NCI-H345 treated with DMSO at 0.1 percent for 48 hours (cell line): ENCODE data around the gene ADAM22.
A peak's percentile ranks its signal among the peaks of the same experiment; 100 is the strongest.

Experiments
- DNase-seq: peaks from one replicate; lab custom pipeline; 2025; ENCODE audit not compliant: unreplicated experiment; lab: John Stamatoyannopoulos, UW

ADAM22 gene

GRCh38 chr7:88034083-88034695 lies 100.1 kb downstream of the ADAM22 start:
- no peak for DNase-seq

DNA sequence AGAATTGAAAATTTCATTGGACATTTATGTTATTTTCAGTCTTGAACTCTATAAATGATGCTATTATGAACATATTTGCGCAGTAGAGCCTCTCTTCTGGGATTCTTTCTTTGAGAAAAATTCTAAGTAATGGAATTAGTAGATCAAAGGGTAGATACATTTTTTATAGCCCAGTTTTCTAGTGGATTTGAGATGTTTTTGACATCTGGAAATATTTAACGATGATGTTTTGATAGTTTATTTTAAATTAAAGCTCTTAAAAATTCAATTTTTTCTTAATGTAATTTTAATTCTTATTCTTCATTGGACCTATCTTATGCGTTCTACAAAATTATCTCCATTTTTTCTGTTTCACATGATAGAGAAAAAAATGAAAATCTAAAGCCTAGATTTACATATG lies 103.0 kb downstream of the ADAM22 start:
- DNase-seq = no peak

DNA sequence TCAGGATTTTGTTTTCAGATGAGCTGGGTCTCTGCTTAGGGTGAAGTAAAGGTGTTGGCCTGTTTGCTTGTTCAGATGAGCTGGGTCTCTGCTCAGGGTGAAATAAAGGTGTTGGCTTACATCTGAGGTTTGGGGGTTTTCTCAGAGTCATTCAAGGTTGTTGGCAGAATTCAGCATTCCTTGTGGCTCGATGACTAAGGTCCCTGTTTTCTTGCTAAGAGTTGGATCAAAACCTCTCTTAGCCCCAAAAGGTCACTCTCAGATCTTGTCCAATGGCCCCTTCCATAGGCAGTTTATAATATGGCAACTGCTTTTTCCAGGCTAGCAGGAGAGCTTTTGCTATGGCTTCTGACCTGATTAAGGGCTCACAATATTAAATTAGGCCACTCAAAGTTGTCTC lies 106.6 kb downstream of the ADAM22 start:
- no peak for DNase-seq

- DNase-seq = no peak
Observed at GRCh38 chr7:88041583-88041982, 107.5 kb downstream of the ADAM22 start.

DNA sequence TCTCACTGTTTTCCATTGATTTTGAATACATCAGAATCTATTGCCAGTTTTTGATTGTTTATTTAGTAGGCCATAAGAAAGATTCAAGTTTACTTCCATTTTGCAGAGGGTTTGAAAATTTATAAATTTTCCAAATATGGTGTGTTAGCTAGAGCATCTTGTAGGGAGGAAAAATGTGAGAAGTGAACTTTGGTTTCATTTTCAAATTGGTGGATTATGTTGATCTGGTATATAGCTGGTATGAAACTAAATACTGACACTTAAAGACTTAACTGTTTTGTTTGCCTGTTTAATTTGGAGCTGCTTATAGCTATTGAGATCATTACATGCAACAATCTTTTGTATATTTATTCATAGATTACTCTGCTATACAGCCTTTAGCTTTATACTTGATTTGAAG lies 108.1 kb downstream of the ADAM22 start:
- no peak for DNase-seq

GRCh38 chr7:88042803-88043202 lies 108.8 kb downstream of the ADAM22 start:
- no peak for DNase-seq

DNA sequence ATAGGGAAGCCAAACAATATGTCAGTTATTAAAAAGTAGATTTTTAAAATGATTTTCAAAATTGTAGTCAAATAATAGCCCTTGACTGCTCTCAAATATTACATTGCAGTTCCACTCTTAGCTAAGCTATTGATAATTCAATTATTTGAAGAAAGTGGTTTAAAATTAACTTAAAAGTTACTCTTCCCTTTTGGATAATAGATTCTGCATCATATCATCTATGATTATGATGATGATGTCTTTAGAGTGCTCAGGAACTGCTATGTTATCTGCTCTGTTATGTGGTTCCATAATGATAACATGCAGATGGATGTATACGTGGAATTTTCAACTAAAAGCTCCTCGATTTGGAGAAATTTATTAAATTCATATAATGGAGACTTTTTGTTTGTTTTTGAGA lies 110.0 kb downstream of the ADAM22 start:
- DNase-seq = no peak

DNA sequence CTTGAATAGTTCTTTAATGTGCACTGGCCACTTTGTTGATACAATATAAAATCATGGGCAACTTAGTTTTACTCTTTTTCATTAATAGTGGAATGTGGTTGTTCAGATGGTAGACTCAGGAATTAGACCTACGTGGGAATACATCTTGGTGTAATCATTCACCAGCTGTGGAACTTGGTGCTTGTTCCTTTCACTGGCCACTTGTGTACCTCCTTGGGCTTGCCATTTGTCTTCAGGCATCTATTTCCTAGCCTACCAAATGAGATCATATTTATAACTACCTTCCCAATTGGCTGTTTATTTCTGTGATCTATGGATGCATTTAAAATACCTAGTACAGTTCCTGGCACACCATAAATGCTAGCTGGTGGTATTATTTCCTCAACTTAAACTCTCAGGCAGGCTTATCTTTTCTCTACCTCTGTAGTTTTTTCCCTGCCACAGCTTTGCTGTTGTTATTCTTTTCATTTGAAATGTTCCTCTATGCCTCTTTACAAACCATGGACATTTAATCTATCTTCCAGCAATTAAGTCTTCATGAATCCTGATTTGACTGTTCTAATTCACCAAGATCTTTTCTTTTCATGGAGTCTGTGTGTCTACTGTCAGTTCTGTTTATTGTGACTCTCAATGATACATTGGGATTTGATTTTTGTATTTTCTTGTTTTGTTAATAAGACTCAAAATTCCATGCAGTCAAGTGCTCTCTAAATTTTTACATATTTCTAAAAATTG lies 113.0 kb downstream of the ADAM22 start:
- no peak for DNase-seq

GRCh38 chr7:88057655-88058054 lies 123.6 kb downstream of the ADAM22 start:
- DNase-seq = no peak

- no peak for DNase-seq
Observed at GRCh38 chr7:88062238-88062637, 128.2 kb downstream of the ADAM22 start.

- DNase-seq = no peak
Observed at GRCh38 chr7:88069093-88069492, 135.0 kb downstream of the ADAM22 start.

DNA sequence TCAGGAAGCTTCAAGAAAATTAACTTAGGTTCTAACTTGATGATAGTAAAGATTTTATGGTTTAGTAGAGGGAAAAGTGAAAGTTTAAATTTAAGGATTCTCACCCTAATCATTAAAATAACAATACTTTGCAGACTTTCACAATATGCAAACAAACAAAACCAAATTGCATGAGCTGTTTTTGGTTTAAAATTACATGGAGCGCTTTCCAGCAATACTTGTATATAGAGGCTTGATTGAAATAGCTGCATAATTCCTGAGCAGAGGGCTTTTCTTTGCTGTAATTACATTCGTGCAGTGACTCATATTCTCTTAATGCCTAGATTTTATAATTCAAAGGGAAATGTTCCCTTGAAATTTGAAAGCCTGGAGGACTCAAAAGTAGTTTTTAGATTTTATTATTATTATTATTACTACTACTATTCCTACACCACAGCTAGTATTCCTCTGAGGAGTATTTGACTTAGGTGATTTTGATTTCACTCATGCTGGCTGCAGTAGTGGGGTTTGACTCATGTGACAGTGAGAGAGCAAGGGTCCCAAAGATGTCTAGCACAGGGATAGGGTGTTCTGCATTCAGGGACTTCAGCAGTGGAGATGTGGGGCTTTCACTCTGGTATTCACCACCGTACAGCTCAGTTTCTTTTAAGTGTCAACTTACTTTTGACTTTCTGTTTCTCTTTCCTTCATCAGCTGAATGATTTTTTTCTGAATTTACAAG lies 138.1 kb downstream of the ADAM22 start:
- DNase-seq = no peak

DNA sequence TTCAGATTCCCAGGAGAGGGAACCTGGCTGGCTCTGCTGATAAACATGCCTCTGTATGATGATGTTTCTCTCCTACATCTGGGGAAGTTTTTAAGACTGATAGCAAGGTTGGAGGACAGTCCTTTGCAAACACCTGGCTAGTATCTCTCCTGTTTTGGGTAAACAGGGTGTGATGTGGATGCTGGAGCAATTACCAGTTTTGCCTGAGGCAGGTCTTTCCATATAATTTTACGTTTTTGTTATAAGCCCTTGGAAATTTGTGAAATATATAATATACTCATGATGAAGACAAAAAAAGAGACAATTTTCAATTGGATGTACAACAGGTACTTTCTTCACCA lies 138.6 kb downstream of the ADAM22 start:
- DNase-seq = no peak

DNA sequence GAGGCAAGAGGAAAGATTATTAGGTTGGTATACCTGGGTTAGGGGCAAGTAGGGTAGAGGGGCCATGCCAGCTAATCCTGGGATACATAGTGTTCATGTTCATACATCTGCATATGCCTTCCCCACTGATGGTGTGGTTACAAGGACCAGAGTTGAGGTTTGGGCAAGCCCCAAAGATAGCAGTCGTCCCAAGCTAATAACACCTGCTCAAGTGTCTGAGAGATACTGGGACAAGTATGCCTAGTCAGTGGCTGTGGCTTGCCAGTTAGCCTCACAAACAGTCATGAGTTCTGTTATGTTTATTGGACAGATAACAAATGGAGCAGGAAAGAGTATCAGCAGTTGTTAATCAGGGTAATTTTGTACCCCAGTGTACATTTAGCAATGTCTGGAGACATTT lies 139.6 kb downstream of the ADAM22 start:
- DNase-seq = no peak

GRCh38 chr7:88075216-88075615 lies 141.2 kb downstream of the ADAM22 start:
- no peak for DNase-seq

DNA sequence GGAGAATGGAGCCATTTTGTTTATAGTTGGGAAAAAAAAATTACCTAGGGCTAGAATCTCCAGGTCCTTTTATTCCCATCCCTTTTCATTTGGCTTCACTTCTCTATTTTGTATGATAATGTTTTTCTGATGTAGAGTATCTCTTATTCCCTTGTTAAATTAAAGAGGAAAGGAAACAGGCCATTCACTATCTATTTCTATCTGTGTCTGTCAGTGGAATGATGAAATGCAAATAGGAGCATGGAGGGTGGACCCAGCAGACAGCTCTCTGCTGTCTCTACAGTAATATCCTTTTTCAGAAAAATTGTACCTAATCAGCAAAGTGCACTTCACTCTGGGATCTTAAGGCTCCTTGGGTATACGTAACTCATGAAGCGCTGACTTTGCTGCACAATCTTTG lies 149.8 kb downstream of the ADAM22 start:
- no peak for DNase-seq

DNA sequence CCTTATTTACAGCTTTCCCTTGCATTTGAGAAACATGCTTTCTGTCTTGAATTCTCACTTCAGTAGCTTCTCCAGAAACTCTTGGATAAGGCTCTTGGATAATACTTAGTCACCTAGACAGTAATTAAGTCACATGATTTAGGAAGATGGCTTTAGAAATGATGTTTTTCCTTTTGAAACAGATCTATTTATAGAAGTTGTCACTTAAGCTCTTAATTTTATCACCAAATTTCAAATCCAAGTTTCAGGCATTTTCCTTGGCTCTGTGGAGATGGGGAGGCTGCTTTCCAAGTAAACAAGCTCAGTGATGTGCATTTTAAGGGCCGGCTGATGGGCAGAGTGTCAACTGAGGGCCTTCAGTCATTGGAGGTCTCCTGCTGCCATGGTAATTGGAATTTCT lies 155.5 kb downstream of the ADAM22 start:
- DNase-seq = no peak

DNA sequence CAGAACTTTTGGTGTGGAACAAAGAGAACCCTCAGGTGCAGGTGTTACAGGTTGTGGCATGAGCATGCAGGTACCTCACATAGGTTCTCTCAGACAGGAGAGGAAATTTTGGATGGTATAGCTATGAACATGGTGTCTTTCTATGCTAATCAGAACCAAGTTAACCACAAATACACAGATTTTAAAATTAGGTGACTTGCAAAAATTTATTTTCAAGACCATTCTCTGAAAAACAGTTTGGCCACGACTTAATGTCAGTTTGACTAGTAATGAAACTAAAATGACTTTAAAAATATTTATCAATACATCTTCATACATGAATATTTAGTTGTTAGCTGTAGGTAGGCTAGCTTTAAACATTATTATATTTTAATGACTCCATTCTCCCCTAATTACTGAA lies 156.2 kb downstream of the ADAM22 start:
- DNase-seq = no peak

DNA sequence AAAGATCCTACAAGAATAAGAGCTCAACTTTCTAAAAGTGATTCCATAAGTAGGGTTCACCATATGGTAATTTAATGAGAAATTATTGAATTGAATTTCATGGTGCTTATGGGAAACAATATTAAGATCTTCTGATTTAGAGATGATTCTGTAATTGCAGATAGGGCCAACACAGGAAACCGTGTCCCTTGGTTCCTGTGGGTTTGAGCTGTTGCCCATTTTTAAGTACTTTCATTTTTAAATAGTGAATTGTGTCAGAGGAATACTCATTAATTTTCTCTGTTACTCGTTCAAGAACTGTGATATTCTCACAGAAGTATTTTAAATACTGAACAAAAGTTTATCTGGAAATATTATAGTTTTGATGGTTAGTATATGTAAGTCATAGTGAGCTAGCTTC lies 156.6 kb downstream of the ADAM22 start:
- DNase-seq = no peak

GRCh38 chr7:88091988-88092675 lies 158.1 kb downstream of the ADAM22 start:
- DNase-seq = no peak

GRCh38 chr7:88092676-88092999 lies 158.6 kb downstream of the ADAM22 start:
- peak; percentile 15 for DNase-seq

DNA sequence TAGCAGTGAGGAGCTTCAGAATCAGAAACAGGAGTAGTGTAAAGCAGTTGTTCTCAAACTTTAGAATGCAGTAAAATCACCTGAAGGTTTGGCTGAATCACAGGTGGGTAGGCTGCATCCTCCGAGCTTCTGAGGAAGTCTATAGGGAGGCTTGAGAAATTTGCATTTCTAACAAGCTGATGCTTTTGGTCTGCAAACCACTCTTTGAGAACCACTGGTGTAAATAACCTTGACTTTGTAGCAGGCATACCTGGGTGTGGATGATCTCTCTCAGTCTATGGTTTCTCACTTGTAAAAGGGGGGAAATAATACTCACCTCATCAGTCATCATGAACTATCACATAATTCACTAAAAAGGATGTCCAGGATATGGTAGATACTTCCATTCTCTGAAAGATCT lies 167.7 kb downstream of the ADAM22 start:
- DNase-seq = no peak
